Lower leg skin (tissue), 4 donors: ENCODE measurements around the gene CPEB2. TPM values are rescaled to one million over a fixed set of nuclear protein-coding genes. Genes with fewer than 3 reads are reported as not detected.

Experiments used
- DNase-seq, 2 donors: peaks; one replicate each; pipeline ENCODE4 v3.0.0-alpha.2; 2019; ENCODE audit warnings: low spot score in 2 of 2
- H3K4me3 ChIP-seq: fragments of 200-600 bp; sonication (generic); 2 replicates; pipeline ENCODE4 v1.5.1; 2017; ENCODE audit warnings: mild to moderate bottlenecking, low read depth; ENCODE audit not compliant: poor library complexity, severe bottlenecking
- POLR2A ChIP-seq, 2 donors: fragments of 450-650 bp; IDR thresholded peaks; one replicate each; pipeline ENCODE4 v1.6.1; 2016 to 2017; ENCODE audit warnings: antibody characterized with exemption in 2 of 2, mild to moderate bottlenecking in 1 of 2, moderate library complexity in 1 of 2
- WGBS, 2 donors: methylation state at CpG; one replicate each; pipeline ENCODE4 v1.1.5; 2018; 5-methylcytosine and 5-hydroxymethylcytosine counted together
- intact Hi-C: fragments of 100-400 bp; cut with DNase I; formaldehyde crosslinking; loops from one replicate; pipeline ENCODE4 v1.15.0; 2023; ENCODE audit warnings: low total_unique reads
- total RNA-seq, 4 donors: library from RNA; depleted of rRNA; stranded (reverse); fragments of >200 nt; gene quantifications; one replicate each; pipeline ENCODE4 v1.1.0, GENCODE V29; 2016
- TF ChIP-seq, protein P1 (sequence below), 3 donors: fragments of 450-650 bp; IDR thresholded peaks; one replicate each; pipeline ENCODE4 v1.5.1; 2016; ENCODE audit warnings: antibody characterized with exemption in 3 of 3, mild to moderate bottlenecking in 3 of 3, moderate library complexity in 2 of 3

CPEB2 gene
- total RNA-seq, 4 donors from 2014 or later: 45.3 to 61.1 (median 52.8) TPM

DNA sequence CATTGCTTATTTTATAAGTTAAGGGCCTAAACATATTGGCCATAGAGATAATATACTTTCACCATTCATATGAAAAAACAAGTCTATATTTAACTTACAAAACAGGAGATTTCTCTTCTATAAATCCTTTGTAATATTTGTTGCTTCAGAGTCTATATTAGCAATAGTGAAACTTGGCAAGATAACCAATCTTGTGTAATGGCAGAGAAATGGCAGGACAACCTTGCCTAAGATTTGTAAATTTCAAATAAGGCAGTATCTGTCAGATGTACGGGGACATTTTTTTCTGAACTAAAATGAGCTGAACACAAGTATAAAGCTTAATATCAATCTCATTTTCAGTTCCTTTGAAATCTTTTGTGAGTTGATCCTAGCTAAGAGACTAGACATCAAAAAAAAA is 17.8 kb upstream of the CPEB2 start:
- intact Hi-C loops: no loop called here
- 59 to 69% methylated on average over 1 of the region's 1 CpG for WGBS, 2 donors
- DNase-seq: no peak

DNA sequence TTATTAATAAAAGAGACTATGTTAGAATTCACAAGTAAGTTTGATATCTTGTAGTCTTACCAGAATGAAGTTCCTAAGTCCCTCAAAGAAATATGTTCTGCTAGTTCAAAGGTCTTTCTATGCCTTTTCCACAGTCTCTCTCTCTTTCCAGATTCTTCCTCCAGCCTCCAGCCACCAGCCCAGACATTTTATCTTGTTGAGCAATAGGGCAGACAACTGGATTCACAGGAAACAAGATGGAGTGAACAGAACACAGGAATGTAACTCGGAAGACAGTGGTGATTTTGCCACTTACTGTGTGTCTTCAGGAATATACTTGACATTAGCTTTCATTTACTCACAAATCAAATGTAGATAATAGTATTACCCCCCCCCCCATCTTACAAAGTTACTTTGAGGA is 17.1 kb upstream of the CPEB2 start:
- no peak for DNase-seq
- 76 to 79% methylated on average over 1 of the region's 1 CpG for WGBS, 2 donors
- no peak overlapping the region for H3K4me3 ChIP-seq
- intact Hi-C loops: no loop called here
- no peak for TF ChIP-seq POLR2A (IDR thresholded peaks at IDR 0.05)
- TF ChIP-seq, protein P1, sequence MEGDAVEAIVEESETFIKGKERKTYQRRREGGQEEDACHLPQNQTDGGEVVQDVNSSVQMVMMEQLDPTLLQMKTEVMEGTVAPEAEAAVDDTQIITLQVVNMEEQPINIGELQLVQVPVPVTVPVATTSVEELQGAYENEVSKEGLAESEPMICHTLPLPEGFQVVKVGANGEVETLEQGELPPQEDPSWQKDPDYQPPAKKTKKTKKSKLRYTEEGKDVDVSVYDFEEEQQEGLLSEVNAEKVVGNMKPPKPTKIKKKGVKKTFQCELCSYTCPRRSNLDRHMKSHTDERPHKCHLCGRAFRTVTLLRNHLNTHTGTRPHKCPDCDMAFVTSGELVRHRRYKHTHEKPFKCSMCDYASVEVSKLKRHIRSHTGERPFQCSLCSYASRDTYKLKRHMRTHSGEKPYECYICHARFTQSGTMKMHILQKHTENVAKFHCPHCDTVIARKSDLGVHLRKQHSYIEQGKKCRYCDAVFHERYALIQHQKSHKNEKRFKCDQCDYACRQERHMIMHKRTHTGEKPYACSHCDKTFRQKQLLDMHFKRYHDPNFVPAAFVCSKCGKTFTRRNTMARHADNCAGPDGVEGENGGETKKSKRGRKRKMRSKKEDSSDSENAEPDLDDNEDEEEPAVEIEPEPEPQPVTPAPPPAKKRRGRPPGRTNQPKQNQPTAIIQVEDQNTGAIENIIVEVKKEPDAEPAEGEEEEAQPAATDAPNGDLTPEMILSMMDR (IDR thresholded peaks at IDR 0.05): no peak

More for the DNA sequence above, 17.8 kb upstream of the CPEB2 start:
- TF ChIP-seq, protein P1 (IDR thresholded peaks at IDR 0.05): no peak
- TF ChIP-seq POLR2A (IDR thresholded peaks at IDR 0.05): no peak
- no peak overlapping the region for H3K4me3 ChIP-seq

DNA sequence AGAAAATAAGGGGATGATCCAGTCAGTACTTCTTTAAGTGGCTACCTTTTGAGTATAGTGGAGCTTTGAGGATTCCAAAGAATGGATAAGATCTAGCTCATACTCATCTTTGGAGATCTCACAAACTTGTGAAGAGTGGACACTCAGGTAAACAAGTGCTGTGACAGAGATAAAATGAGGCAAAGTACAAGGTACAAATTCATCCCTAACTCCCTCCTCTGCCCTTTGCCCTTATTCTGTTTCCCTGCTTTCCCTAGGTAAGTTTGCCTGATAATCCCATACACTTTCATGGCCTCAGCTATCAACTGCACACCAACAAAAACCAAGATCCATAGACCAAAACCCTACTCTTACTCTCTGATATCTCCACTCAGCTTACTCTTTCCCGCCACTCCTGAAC is 16.4 kb upstream of the CPEB2 start:
- DNase-seq: no peak
- TF ChIP-seq POLR2A (IDR thresholded peaks at IDR 0.05): no peak
- TF ChIP-seq, protein P1 (IDR thresholded peaks at IDR 0.05): no peak
- WGBS, 2 donors: 97 to 100% methylated on average over 1 of the region's 1 CpG
- H3K4me3 ChIP-seq: no peak overlapping the region
- intact Hi-C loops: no loop called here

DNA sequence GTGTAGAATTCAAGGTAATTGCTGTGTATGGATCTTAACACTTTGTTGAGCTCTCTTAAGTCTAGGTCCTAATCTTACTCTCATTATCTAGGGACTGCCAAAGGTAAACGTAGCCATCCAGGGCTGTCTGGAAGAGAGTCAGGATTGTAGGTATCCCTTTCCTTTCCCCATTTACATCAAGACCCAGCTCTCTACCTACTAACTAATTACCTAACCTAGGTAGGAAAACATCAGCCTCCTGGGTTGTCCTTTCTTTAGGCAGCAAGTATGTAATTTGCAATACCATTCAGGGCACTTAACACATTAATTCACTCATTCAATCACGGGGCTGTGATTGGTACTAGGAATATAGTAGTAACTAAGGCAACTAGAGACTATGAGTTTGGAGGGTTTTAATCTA is 15.2 kb upstream of the CPEB2 start:
- no peak overlapping the region for H3K4me3 ChIP-seq
- DNase-seq: no peak
- WGBS, 2 donors: 57 to 67% methylated on average over 2 of the region's 2 CpGs
- intact Hi-C loops: no loop called here
- no peak for TF ChIP-seq POLR2A (IDR thresholded peaks at IDR 0.05)
- TF ChIP-seq, protein P1 (IDR thresholded peaks at IDR 0.05): no peak

DNA sequence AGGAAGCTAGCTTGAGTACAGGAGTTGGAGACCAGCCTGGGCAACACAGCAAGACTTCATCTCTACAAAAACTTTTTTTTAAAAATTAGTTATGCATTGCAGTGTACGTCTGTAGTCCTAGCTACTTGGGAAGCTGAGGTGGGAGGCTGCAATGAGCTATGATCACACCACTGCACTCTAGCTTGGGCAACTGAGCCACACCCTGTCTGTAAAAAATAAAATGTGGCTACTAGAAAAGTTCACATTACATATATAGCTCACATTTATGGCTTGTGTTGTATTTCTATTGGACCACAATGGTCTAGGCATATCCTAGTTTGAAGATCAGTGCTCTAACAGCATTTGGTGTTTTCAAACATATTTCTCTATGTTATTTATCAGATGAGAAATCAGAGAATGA is 11.8 kb upstream of the CPEB2 start:
- H3K4me3 ChIP-seq: no peak overlapping the region
- 75% methylated on average over 1 of the region's 1 CpG for WGBS, 2 donors
- DNase-seq: no peak
- intact Hi-C loops: no loop called here
- TF ChIP-seq, protein P1 (IDR thresholded peaks at IDR 0.05): no peak

DNA sequence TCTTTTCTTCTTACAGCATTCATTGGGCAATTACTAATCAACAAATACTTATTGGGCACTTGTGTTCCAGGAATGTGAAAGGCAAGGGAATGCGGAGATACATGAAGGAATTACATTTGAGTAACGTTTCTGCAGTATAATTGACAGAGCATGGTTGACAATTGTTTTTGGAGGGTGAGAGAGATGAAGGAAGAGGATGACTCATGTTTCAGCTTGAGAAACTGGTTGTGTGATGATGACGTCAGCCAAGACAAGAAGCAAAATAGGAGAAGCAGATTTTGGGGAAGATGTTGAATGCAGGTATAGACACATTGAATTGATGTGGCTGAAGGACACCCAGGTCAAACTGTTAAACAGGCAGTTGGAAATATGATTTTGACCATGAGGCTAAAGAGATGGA is 8.0 kb upstream of the CPEB2 start:
- H3K4me3 ChIP-seq: no peak overlapping the region
- intact Hi-C loops: no loop called here
- WGBS, 2 donors: 29 to 37% methylated on average over 3 of the region's 3 CpGs
- DNase-seq: no peak
- TF ChIP-seq, protein P1 (IDR thresholded peaks at IDR 0.05): no peak
- TF ChIP-seq POLR2A (IDR thresholded peaks at IDR 0.05): no peak
